Brain microvascular endothelial cell (primary cell): Measurements from ENCODE around the gene LDLRAD4.

Experiments
- DNase-seq: peaks from one replicate; pipeline ENCODE4 v3.0.0-alpha.2; 2020
- H3K27ac ChIP-seq: fragments of 250-450 bp; sonication (Bioruptor Pico); 2 replicates; pipeline ENCODE4 v1.5.1; 2020; ENCODE audit warnings: mild to moderate bottlenecking, moderate library complexity
- H3K27me3 ChIP-seq: fragments of 250-450 bp; sonication (Bioruptor Pico); replicated peaks from 2 replicates; pipeline ENCODE4 v1.5.1; 2020; ENCODE audit warnings: mild to moderate bottlenecking
- H3K36me3 ChIP-seq: fragments of 250-450 bp; sonication (Bioruptor Pico); replicated peaks from 2 replicates; pipeline ENCODE4 v1.5.1; 2020; ENCODE audit warnings: mild to moderate bottlenecking
- H3K4me3 ChIP-seq: 2 replicates; pipeline ENCODE4 v1.5.1; 2011; ENCODE audit warnings: low read depth, mild to moderate bottlenecking, control low read depth, low read length, moderate library complexity
- CTCF ChIP-seq: IDR thresholded peaks from 2 replicates; pipeline ENCODE4 v1.5.1; 2011; ENCODE audit warnings: low read depth, mild to moderate bottlenecking, moderate library complexity, low read length, control low read depth, inconsistent platforms; ENCODE audit errors: missing control alignments
- in situ Hi-C: cut with HindIII; loops from 2 replicates; pipeline ENCODE4 v1.10.0; 2017; ENCODE audit warnings: low sequenced_read_pairs, low pct_ligation_motif_present

The LDLRAD4 gene

GRCh38 chr18:13178197-13178596 is 40.4 kb upstream of the LDLRAD4 start:
- DNase-seq = no peak
- H3K27me3 ChIP-seq = no peaks in the 10 kb centered on the region
- TF ChIP-seq CTCF = no peak
- no peaks in the 10 kb centered on the region for H3K36me3 ChIP-seq
- no peak overlapping the region for H3K27ac ChIP-seq
- H3K4me3 ChIP-seq = no peak overlapping the region
- in situ Hi-C loops = no loop called here

- H3K4me3 ChIP-seq = no peak overlapping the region
- H3K36me3 ChIP-seq = no peaks in the 10 kb centered on the region
- in situ Hi-C loops = no loop called here
- no peak for TF ChIP-seq CTCF
- no peaks in the 10 kb centered on the region for H3K27me3 ChIP-seq
- DNase-seq = no peak
- no peak overlapping the region for H3K27ac ChIP-seq
Measured at GRCh38 chr18:13178976-13179375, 39.6 kb upstream of the LDLRAD4 start.

GRCh38 chr18:13179566-13180113 is 38.9 kb upstream of the LDLRAD4 start:
- DNase-seq = no peak
- in situ Hi-C loops = no loop called here

GRCh38 chr18:13180614-13181375 is 37.8 kb upstream of the LDLRAD4 start:
- Histone ChIP-seq H3K27ac (no peak overlapping the region), H3K27me3 (no peaks in the 10 kb centered on the region), H3K36me3 (no peaks in the 10 kb centered on the region), H3K4me3 (no peak overlapping the region)
- TF ChIP-seq CTCF = no peak
- DNase-seq = no peak
- in situ Hi-C loops = no loop called here

More at GRCh38 chr18:13179566-13180113, 38.9 kb upstream of the LDLRAD4 start:
- Histone ChIP-seq H3K27me3 (no peaks in the 10 kb centered on the region), H3K27ac (no peak overlapping the region), H3K4me3 (no peak overlapping the region), H3K36me3 (no peaks in the 10 kb centered on the region)
- no peak for TF ChIP-seq CTCF

- TF ChIP-seq CTCF = no peak
- H3K36me3 ChIP-seq = no peaks in the 10 kb centered on the region
- no peak overlapping the region for H3K4me3 ChIP-seq
- H3K27me3 ChIP-seq = no peaks in the 10 kb centered on the region
- H3K27ac ChIP-seq = no peak overlapping the region
- DNase-seq = no peak
- in situ Hi-C loops = no loop called here
Measured at GRCh38 chr18:13181765-13182164, 36.8 kb upstream of the LDLRAD4 start.
